Cardiac muscle cell (in vitro differentiated cells and primary cell): ENCODE measurements around the gene LGALS12. TPM values are rescaled to one million over a fixed set of nuclear protein-coding genes. Genes with fewer than 3 reads are reported as not detected.

Experiments used
- DNase-seq, 2 donors: peaks; one replicate each; pipeline versions ENCODE4 v3.0.0 to v3.0.0-alpha.2; 2010 to 2017; ENCODE audit warnings: low read depth in 1 of 2, low spot score in 1 of 2
- H3K27ac ChIP-seq: fragments of 200-600 bp; sonication (generic); 2 replicates; pipeline ENCODE4 v1.5.1; 2016
- H3K27me3 ChIP-seq: fragments of 200-600 bp; sonication (generic); 2 replicates; pipeline ENCODE4 v1.6.0; 2016; ENCODE audit warnings: control low read depth
- H3K36me3 ChIP-seq: fragments of 200-600 bp; sonication (generic); 2 replicates; pipeline ENCODE4 v1.5.1; 2016; ENCODE audit warnings: control low read depth
- H3K4me1 ChIP-seq: fragments of 200-600 bp; sonication (generic); 2 replicates; pipeline ENCODE4 v1.8.1; 2017; ENCODE audit warnings: low read depth, mild to moderate bottlenecking, mixed run types
- H3K4me3 ChIP-seq: fragments of 200-600 bp; sonication (generic); 2 replicates; pipeline ENCODE4 v1.5.1; 2016; ENCODE audit warnings: mild to moderate bottlenecking
- H3K9me3 ChIP-seq: fragments of 200-600 bp; sonication (generic); 2 replicates; pipeline ENCODE4 v1.5.1; 2017; ENCODE audit warnings: low read depth, mild to moderate bottlenecking, control low read depth
- CTCF ChIP-seq: IDR thresholded peaks from 2 replicates; pipeline ENCODE4 v1.5.1; 2012; ENCODE audit warnings: low read depth, mild to moderate bottlenecking, low read length
- polyA plus RNA-seq: library from polyadenylated mRNA; unstranded; fragments of >200 nt; fragmentation: Nextera tagmentation; extraction: Ambion mirVana; gene quantifications from 2 replicates; pipeline ENCODE4 v1.2.1, GENCODE V29; 2016
- total RNA-seq: library from RNA; depleted of rRNA; stranded (reverse); fragments of >200 nt; gene quantifications from 2 replicates; pipeline ENCODE4 v1.2.3, GENCODE V29; 2016

The LGALS12 gene
- total and polyA plus RNA-seq, 2 experiments from 2014 or later, result not detected

- no peak overlapping the region for H3K4me3 ChIP-seq
- DNase-seq, result no peak
- no peak for TF ChIP-seq CTCF
- no peak overlapping the region for H3K27ac ChIP-seq
- peaks cover 24% of the 10 kb centered on the region for H3K27me3 ChIP-seq
- peaks cover 7% of the 10 kb centered on the region for H3K4me1 ChIP-seq
- H3K36me3 ChIP-seq, result no peaks in the 10 kb centered on the region
- H3K9me3 ChIP-seq, result no peaks in the 10 kb centered on the region
These were observed 10.9 kb upstream of the LGALS12 start for GRCh38 chr11:63494975-63495374.

DNA sequence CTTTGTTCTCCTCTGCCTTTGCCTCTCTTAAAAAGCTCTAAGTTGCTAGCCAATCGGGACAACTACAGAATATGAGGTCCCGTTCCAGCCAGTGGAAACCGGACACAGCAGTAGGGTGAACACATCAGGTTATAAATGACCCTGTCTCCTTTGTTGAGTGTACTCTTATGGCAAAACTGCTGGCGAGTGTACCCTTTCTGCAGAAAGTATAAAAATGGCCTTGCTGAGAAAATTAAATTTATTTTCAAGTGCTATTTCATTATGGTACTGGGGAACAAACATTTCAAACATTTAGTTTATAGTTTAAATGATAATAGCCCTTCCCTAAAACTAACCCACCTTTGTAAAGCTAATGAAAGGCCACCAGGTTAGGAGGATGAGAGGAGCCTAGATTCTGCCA is 6.0 kb upstream of the LGALS12 start:
- no peak for DNase-seq
- Histone ChIP-seq H3K9me3 (no peaks in the 10 kb centered on the region), H3K4me3 (no peak overlapping the region), H3K36me3 (no peaks in the 10 kb centered on the region), H3K27me3 (no peaks in the 10 kb centered on the region), H3K4me1 (no peaks in the 10 kb centered on the region), H3K27ac (no peak overlapping the region)
- no peak for TF ChIP-seq CTCF

DNA sequence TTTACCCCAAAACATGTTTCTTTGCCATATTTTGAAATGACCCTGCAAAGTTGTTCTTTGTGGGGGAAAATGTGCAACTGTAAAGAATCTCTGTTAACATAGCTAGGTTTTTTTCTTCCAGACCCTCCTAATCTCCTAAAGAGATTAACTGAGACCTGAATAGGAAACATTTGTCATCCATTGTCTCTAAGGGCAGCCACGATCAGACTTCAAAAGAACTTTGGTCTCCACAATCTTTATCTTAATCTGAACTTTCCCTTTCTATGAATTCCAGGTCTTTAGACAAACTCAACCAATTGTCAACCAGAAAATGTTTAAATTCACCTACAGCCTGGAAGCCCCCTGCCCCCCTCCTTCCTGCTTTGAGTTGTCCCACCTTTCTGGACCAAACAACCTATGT is 4.6 kb upstream of the LGALS12 start:
- H3K4me1 ChIP-seq, result no peaks in the 10 kb centered on the region
- H3K9me3 ChIP-seq, result no peaks in the 10 kb centered on the region

DNA sequence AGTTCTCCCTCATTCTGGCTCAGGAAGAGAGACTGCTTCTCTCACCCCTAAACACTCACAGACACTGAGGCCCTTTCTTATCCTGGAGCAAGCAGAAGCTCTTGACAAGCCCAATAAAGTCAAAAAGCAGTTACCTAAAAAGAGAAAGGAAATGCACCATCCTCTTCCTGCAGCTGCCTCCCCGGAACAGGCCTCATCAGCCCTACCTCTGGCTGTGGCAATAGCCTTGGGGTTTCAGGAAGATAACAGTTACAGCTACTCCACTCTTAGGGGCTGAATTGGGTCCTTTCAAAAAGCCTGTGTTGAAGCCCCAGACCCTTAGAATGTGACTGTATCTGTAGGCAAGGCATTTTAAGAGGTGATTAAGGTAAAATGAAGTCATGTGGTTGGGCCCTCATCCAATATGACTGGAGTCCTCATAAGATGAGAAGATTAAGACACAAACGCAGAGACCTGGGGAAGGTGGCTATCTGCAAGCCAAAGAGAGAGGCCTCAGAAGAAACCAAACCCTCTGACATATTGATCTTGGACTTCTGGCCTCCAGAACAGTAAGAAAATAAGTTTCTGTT is 3.5 kb upstream of the LGALS12 start:
- H3K27me3 ChIP-seq, result no peaks in the 10 kb centered on the region
- no peaks in the 10 kb centered on the region for H3K36me3 ChIP-seq
- H3K4me1 ChIP-seq, result no peaks in the 10 kb centered on the region
- no peak overlapping the region for H3K27ac ChIP-seq
- no peaks in the 10 kb centered on the region for H3K9me3 ChIP-seq
- DNase-seq, result no peak
- no peak overlapping the region for H3K4me3 ChIP-seq
- no peak for TF ChIP-seq CTCF

More for the DNA sequence above, 4.6 kb upstream of the LGALS12 start:
- Histone ChIP-seq H3K27me3 (no peaks in the 10 kb centered on the region), H3K4me3 (no peak overlapping the region), H3K27ac (no peak overlapping the region), H3K36me3 (no peaks in the 10 kb centered on the region)
- DNase-seq, result no peak
- no peak for TF ChIP-seq CTCF

DNA sequence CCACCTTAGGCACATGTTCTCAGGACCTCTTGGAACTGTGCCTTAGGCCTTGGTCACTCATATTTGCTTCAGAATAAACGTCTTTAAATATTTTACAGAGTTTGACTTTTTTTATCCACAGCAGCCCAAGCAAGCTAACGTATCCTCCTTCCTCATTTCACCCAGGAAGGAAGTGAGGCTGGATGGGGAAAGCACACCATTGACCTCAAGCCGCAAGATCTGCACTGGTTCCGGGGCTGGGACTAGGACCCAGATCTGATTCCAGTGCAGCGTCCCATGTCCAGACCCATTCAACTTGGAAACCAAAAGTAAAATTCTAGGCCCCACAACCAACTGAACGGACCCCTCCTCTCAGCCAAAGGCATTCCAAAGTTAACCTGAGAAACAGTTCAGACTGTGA is 2.4 kb upstream of the LGALS12 start:
- no peak for TF ChIP-seq CTCF
- no peak overlapping the region for H3K27ac ChIP-seq
- H3K27me3 ChIP-seq, result no peaks in the 10 kb centered on the region
- H3K9me3 ChIP-seq, result no peaks in the 10 kb centered on the region
- DNase-seq, result no peak
- no peaks in the 10 kb centered on the region for H3K36me3 ChIP-seq
- H3K4me3 ChIP-seq, result no peak overlapping the region
- H3K4me1 ChIP-seq, result no peaks in the 10 kb centered on the region

GRCh38 chr11:63504054-63504453 is 1.8 kb upstream of the LGALS12 start:
- H3K27ac ChIP-seq, result no peak overlapping the region
- no peaks in the 10 kb centered on the region for H3K9me3 ChIP-seq
- no peak for DNase-seq
- no peaks in the 10 kb centered on the region for H3K27me3 ChIP-seq
- TF ChIP-seq CTCF, result no peak
- H3K36me3 ChIP-seq, result no peaks in the 10 kb centered on the region
- H3K4me3 ChIP-seq, result no peak overlapping the region
- no peaks in the 10 kb centered on the region for H3K4me1 ChIP-seq
